ENCODE data around the gene KRTAP1-5. TPM values are rescaled to one million over a fixed set of nuclear protein-coding genes. Genes with fewer than 3 reads are reported as not detected.
"Not testable (repeated sequence)": the region's sequence is repeated elsewhere in the genome, so short reads cannot be mapped to it uniquely, and the experiment has no call there.

The KRTAP1-5 gene
- total RNA-seq, 1 donor from 2014 or later, result not detected

DNA sequence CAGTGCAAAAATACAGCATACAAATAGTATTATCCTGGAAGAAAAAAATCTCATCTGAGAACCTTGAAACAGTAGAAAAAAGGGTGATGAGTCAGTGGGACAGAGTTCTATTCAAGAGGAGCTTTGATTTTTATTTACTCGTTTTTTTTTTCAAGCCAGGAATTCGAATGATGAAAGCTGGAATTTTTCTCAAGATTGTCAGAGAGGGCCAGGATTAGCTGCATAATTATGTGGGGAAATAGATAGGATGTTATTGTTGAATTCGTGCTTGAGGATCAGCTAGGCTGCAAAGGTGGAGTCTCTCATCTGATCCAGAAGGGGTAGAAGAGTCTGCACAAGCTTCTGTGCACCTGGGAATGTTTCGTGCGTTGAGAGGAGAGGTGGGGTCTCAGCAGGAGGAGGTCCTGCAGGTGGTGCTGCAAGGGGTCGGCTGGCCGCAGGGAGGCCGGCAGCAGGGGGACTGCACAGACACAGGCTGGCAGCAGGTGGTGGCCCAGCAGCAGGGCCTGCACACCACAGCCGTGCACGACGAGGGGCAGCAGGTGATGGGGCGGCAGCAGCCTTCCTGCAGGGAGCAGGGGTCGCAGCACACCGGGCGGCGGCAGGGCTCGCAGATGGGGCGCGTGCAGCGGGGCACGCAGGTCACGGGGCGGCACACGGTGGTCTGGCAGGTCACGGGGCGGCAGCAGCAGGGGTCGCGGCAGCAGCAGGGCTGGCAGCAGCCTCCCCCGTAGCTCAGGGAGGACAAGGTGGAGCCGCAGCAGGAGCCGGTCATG, 32.5 kb upstream of the KRTAP1-5 start:
- intact Hi-C loops (cut with micrococcal nuclease); H3K9me3 Mint-ChIP-seq; H3K36me3 Mint-ChIP-seq (ENCODE audit: low read depth); DNase-seq (ENCODE audit: low spot score); H3K4me3 Mint-ChIP-seq (ENCODE audit: low read depth); H3K4me1 Mint-ChIP-seq (ENCODE audit: low read depth); H3K27ac Mint-ChIP-seq: not testable (repeated sequence)
- H3K27me3 Mint-ChIP-seq (ENCODE audit: low read depth), result peaks cover 35% of the 10 kb centered on the region

DNA sequence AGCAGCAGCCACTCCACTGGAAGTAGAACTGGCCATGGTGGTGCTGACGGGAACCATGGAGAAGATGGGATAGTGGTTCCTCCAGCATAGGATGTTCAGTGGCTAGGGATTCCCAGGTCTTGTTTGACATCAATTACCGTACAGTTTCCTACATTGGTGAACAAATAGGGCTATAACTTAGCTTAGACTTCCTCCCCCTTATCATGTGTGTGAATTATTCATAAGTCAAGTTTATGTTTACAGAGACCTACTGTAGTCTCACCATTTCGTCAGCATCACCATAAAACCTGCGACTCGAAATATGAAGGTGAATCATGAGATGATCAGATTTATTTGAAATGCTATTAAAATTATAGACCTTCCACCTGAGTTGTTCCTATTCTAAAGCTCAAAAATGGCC, 31.7 kb upstream of the KRTAP1-5 start:
- no peak for DNase-seq (ENCODE audit: low spot score)
- no peak overlapping the region for H3K27ac Mint-ChIP-seq
- H3K4me3 Mint-ChIP-seq (ENCODE audit: low read depth), result no peak overlapping the region
- no peaks in the 10 kb centered on the region for H3K36me3 Mint-ChIP-seq (ENCODE audit: low read depth)
- H3K4me1 Mint-ChIP-seq (ENCODE audit: low read depth), result no peaks in the 10 kb centered on the region
- intact Hi-C loops (cut with micrococcal nuclease), result no loop called here
- H3K27me3 Mint-ChIP-seq (ENCODE audit: low read depth), result peaks cover 34% of the 10 kb centered on the region
- H3K9me3 Mint-ChIP-seq, result peaks cover 5% of the 10 kb centered on the region

DNA sequence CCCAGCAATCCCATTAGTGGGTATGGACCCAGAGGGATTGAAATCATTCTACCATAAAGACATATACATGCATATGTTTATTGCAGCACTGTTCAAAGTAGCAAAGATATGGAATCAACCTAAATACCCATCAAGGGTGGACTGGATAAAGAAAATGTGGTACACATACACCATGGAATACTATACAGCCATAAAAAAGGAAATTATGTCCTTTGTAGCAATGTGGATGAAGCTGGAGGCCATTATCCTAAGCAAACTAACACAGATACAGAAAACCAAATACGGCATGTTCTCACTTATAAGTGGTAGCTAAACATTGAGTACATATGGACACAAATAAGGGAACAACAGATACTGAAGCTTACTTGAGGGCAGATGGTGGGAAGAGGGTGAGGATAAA, 30.5 kb upstream of the KRTAP1-5 start:
- no peaks in the 10 kb centered on the region for H3K4me1 Mint-ChIP-seq (ENCODE audit: low read depth)
- no peaks in the 10 kb centered on the region for H3K36me3 Mint-ChIP-seq (ENCODE audit: low read depth)
- H3K27me3 Mint-ChIP-seq (ENCODE audit: low read depth), result peaks cover 32% of the 10 kb centered on the region
- H3K27ac Mint-ChIP-seq, result no peak overlapping the region
- H3K4me3 Mint-ChIP-seq (ENCODE audit: low read depth), result no peak overlapping the region
- no peak for DNase-seq (ENCODE audit: low spot score)
- intact Hi-C loops (cut with micrococcal nuclease), result no loop called here
- peaks cover 5% of the 10 kb centered on the region for H3K9me3 Mint-ChIP-seq

DNA sequence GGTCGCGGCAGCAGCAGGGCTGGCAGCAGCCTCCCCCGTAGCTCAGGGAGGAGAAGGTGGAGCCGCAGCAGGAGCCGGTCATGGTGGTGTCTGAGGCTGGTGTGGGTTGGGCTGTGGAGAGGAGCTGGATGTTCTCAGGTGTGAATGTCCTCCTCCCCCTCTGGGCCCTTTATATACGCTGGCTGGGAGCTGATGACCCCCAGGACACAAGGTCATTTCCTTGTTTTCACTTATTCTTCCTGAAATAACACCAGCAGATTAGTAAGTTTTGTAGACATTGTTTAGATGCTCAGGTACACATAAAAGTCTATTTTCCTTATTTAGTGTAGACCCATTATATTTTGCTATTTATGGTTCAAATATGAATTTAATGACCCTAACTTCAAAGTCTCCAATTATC, 28.1 kb upstream of the KRTAP1-5 start, which contains the start of gene KRTAP2-2:
KRTAP2-2 (minus strand) TSS at position 101 of the 400 bp plus-strand sequence; CDS start at position 82, 19 bp downstream.
- H3K27me3 Mint-ChIP-seq (ENCODE audit: low read depth), result peaks cover 22% of the 10 kb centered on the region
- H3K27ac Mint-ChIP-seq; intact Hi-C loops (cut with micrococcal nuclease); H3K4me1 Mint-ChIP-seq (ENCODE audit: low read depth); H3K4me3 Mint-ChIP-seq (ENCODE audit: low read depth); H3K9me3 Mint-ChIP-seq; DNase-seq (ENCODE audit: low spot score); H3K36me3 Mint-ChIP-seq (ENCODE audit: low read depth): not testable (repeated sequence)

DNA sequence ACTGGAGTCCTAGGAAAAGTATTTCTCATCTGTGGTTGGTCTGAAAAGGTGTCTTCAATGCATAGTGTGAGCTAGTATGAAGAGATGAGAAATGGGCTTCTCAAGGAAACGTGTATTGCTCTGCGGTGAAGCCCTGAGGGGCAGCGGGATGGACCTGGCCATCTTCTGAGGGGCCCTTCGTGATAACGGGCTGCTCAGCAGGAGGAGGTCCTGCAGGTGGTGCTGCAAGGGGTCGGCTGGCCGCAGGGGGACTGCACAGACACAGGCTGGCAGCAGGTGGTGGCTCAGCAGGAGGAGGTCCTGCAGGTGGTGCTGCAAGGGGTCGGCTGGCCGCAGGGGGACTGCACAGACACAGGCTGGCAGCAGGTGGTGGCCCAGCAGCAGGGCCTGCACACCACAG, 27.5 kb upstream of the KRTAP1-5 start:
- intact Hi-C loops (cut with micrococcal nuclease); DNase-seq (ENCODE audit: low spot score); H3K27ac Mint-ChIP-seq; H3K4me1 Mint-ChIP-seq (ENCODE audit: low read depth); H3K4me3 Mint-ChIP-seq (ENCODE audit: low read depth); H3K36me3 Mint-ChIP-seq (ENCODE audit: low read depth); H3K9me3 Mint-ChIP-seq: not testable (repeated sequence)
- H3K27me3 Mint-ChIP-seq (ENCODE audit: low read depth), result peaks cover 23% of the 10 kb centered on the region

DNA sequence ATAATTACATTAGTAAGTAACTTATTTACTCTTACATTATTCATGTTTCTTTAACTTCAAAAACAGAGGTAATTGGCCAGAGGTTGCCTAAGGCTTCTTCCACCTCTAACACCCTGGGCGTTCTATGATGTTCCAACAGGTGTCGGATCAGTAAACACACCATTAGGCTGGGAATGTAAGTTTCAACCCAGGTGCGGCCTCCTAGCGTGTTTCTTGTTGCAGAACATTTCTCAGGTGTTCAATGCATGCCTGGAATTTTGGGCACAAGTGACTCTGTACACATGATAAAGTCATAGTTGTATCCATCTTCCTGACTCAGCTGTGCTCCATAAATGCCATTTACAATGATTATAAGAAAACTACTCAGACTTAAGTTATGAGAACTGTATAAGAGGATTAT, 27.0 kb upstream of the KRTAP1-5 start:
- Mint-ChIP-seq H3K27me3 (ENCODE audit: low read depth) (peaks cover 19% of the 10 kb centered on the region), H3K4me3 (ENCODE audit: low read depth) (no peak overlapping the region), H3K9me3 (peaks cover 5% of the 10 kb centered on the region), H3K36me3 (ENCODE audit: low read depth) (no peaks in the 10 kb centered on the region), H3K4me1 (ENCODE audit: low read depth) (no peaks in the 10 kb centered on the region), H3K27ac (no peak overlapping the region)
- intact Hi-C loops (cut with micrococcal nuclease), result no loop called here
- DNase-seq (ENCODE audit: low spot score), result no peak

DNA sequence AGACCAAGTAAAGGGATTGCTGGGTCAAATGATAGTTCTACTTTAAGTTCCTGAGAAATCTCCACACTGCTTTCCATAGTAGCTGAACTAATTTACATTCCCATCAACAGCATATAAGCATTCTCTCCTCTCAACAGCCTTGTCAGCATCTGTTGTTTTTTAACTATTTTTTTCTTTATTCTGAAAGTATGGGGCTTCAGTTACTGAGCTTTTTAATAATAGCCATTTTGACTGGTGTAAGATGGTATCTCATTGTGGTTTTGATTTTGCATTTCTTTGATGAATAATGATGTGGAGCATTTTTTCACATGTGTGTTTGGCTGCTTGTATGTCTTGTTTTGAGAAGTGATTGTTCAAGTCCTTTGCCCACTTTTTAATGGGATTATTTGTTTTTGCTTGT, 25.6 kb upstream of the KRTAP1-5 start:
- no peak overlapping the region for H3K4me3 Mint-ChIP-seq (ENCODE audit: low read depth)
- intact Hi-C loops (cut with micrococcal nuclease), result no loop called here
- peaks cover 3% of the 10 kb centered on the region for H3K9me3 Mint-ChIP-seq
- no peak for DNase-seq (ENCODE audit: low spot score)
- no peaks in the 10 kb centered on the region for H3K4me1 Mint-ChIP-seq (ENCODE audit: low read depth)
- H3K36me3 Mint-ChIP-seq (ENCODE audit: low read depth), result no peaks in the 10 kb centered on the region
- peaks cover 13% of the 10 kb centered on the region for H3K27me3 Mint-ChIP-seq (ENCODE audit: low read depth)
- no peak overlapping the region for H3K27ac Mint-ChIP-seq

DNA sequence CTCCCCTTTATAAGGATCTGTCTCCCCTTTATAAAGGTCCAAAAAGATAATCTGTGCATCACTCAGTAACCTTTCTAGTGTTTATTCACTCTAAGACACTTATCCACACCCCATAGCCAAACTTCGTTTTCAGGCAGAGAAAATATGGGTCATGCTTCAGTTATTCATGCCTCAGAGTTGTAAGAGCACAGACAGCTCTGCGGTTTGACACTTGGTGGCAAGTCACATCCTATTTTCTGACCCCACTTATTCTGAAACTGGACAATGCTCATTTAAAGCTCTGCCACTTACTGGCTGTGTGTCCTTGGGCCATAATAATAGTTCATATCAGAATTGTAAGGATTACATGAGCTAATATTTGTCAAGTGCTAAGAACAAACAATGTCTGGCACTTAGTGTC, 22.1 kb upstream of the KRTAP1-5 start:
- Mint-ChIP-seq H3K36me3 (ENCODE audit: low read depth) (no peaks in the 10 kb centered on the region), H3K4me1 (ENCODE audit: low read depth) (no peaks in the 10 kb centered on the region), H3K9me3 (no peaks in the 10 kb centered on the region), H3K4me3 (ENCODE audit: low read depth) (no peak overlapping the region), H3K27ac (no peak overlapping the region), H3K27me3 (ENCODE audit: low read depth) (peaks cover 11% of the 10 kb centered on the region)
- intact Hi-C loops (cut with micrococcal nuclease), result no loop called here
- no peak for DNase-seq (ENCODE audit: low spot score)

DNA sequence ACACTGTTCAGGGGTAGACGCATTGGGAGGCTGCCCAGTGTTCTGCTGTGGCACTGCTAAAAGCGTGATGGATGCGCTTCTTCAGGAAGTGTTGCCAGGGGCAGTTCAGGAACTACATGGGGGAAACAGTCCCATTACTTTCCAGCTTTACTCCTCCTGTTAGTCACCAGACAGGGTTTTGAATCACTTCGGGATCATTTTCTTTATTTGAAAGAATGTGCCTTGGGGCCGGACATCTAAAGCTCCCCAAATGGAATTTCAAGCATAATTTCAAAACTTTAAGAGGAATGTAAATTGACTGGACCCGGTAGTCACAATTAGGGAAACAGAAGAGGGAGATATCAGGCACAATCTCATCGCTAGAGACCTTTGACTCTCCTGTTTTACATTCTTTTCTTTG, 21.4 kb upstream of the KRTAP1-5 start:
- H3K27me3 Mint-ChIP-seq (ENCODE audit: low read depth), result peaks cover 8% of the 10 kb centered on the region
- H3K27ac Mint-ChIP-seq, result no peak overlapping the region
- H3K36me3 Mint-ChIP-seq (ENCODE audit: low read depth), result no peaks in the 10 kb centered on the region
- H3K4me3 Mint-ChIP-seq (ENCODE audit: low read depth), result no peak overlapping the region
- no peaks in the 10 kb centered on the region for H3K9me3 Mint-ChIP-seq
- no peak for DNase-seq (ENCODE audit: low spot score)
- no peaks in the 10 kb centered on the region for H3K4me1 Mint-ChIP-seq (ENCODE audit: low read depth)
- intact Hi-C loops (cut with micrococcal nuclease), result no loop called here

DNA sequence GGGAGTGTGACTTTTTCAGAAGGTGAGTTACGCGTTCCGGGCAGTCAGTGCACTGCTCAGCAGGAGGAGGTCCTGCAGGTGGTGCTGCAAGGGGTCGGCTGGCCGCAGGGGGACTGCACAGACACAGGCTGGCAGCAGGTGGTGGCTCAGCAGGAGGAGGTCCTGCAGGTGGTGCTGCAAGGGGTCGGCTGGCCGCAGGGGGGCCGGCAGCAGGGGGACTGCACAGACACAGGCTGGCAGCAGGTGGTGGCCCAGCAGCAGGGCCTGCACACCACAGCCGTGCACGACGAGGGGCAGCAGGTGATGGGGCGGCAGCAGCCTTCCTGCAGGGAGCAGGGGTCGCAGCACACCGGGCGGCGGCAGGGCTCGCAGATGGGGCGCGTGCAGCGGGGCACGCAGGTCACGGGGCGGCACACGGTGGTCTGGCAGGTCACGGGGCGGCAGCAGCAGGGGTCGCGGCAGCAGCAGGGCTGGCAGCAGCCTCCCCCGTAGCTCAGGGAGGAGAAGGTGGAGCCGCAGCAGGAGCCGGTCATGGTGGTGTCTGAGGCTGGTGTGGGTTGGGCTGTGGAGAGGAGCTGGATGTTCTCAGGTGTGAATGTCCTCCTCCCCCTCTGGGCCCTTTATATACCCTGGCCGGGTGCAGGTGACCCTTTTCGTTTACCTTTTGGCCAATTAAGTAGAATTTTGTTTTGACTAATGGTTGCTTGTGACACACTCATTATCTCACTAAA, 19.9 kb upstream of the KRTAP1-5 start, which contains the start of gene KRTAP2-1:
KRTAP2-1 (minus strand) TSS at position 582 of the 731 bp plus-strand sequence; CDS start at position 533, 49 bp downstream.
- DNase-seq (ENCODE audit: low spot score); intact Hi-C loops (cut with micrococcal nuclease); H3K4me1 Mint-ChIP-seq (ENCODE audit: low read depth); H3K4me3 Mint-ChIP-seq (ENCODE audit: low read depth); H3K36me3 Mint-ChIP-seq (ENCODE audit: low read depth); H3K9me3 Mint-ChIP-seq; H3K27me3 Mint-ChIP-seq (ENCODE audit: low read depth); H3K27ac Mint-ChIP-seq: not testable (repeated sequence)

DNA sequence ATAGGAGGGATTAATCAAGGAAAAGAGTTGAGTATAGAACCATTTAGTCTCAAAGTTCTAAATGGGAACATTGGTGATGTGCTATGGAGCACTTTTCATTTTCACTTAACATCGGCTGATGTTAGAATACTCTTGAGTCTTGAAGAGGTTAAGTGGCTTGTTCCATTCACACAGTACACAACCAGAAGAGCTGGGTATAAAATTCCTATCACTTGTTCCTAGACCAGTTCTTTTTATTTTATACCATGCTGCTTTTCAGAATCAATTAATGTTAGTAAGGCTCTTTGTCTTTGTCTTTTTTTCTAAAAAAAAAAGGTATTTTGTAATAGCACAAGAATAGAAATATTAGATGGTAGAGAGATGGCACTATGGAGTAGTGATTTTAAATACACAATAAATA, 15.9 kb upstream of the KRTAP1-5 start:
- no peak for DNase-seq (ENCODE audit: low spot score)
- H3K36me3 Mint-ChIP-seq (ENCODE audit: low read depth), result no peaks in the 10 kb centered on the region
- intact Hi-C loops (cut with micrococcal nuclease), result no loop called here
- no peaks in the 10 kb centered on the region for H3K9me3 Mint-ChIP-seq
- no peaks in the 10 kb centered on the region for H3K4me1 Mint-ChIP-seq (ENCODE audit: low read depth)
- H3K4me3 Mint-ChIP-seq (ENCODE audit: low read depth), result no peak overlapping the region
- no peak overlapping the region for H3K27ac Mint-ChIP-seq
- peaks cover 4% of the 10 kb centered on the region for H3K27me3 Mint-ChIP-seq (ENCODE audit: low read depth)

DNA sequence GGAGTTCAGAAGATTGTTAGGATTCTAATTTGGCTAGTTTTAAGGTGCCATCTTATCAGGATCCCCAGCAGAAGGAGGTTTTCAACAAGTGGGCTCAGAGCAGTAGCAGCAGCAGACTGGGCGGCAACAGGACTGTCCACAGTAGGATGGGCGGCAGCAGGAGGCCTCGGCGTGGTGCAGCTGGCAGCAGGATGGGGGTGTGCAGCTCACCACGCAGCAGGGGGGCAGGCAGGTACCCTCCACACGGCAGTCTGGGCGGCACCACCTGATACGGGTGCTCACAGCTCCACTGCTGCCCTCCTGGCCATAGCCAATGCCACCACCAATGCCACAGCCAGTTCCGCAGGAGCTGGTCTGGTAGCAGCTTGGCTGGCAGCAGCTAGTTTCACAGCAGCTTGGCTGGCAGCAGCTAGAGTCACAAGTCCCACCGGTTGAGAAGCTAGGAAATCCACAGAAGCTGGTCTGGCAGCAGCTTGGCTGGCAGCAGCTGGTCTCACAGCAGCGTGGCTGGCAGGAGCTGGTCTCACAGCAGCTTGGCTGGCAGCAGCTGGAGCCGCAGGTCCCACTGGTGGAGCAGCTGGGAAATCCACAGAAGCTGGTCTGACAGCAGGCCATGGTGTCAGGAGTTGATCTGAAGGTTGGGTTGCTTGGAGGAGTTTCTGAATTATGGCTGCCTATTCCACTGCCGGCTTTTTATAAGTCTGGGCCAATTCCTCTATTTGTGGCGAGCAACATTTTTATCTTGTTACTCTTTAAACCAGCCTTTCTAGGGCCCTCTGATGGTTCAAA, 14.0 kb upstream of the KRTAP1-5 start, which contains the start of gene KRTAP1-1:
KRTAP1-1 (minus strand) TSS at position 668 of the 789 bp plus-strand sequence; CDS start at position 615, 53 bp downstream.
- H3K27ac Mint-ChIP-seq; H3K4me1 Mint-ChIP-seq (ENCODE audit: low read depth); intact Hi-C loops (cut with micrococcal nuclease); H3K9me3 Mint-ChIP-seq; H3K4me3 Mint-ChIP-seq (ENCODE audit: low read depth); DNase-seq (ENCODE audit: low spot score); H3K36me3 Mint-ChIP-seq (ENCODE audit: low read depth); H3K27me3 Mint-ChIP-seq (ENCODE audit: low read depth): not testable (repeated sequence)
